Liver (tissue), 9 donors: ENCODE results near the gene NRG2. TPM values are rescaled to one million over a fixed set of nuclear protein-coding genes. Genes with fewer than 3 reads are reported as not detected.

Experiments
- DNase-seq: peaks from one replicate; pipeline ENCODE4 v3.0.0-alpha.2; 2017; ENCODE audit warnings: low spot score
- H3K27ac ChIP-seq, 2 donors: one replicate each; pipeline ENCODE4 v1.7.0; 2013; ENCODE audit warnings: inconsistent platforms in 2 of 2, low read length in 2 of 2, control low read depth in 1 of 2, low read depth in 1 of 2, mild to moderate bottlenecking in 1 of 2
- H3K27me3 ChIP-seq, 4 donors: one replicate each; pipeline versions ENCODE4 v1.6.1 to v1.7.0; 2013; ENCODE audit warnings: low read length in 3 of 4, inconsistent platforms in 1 of 4, mild to moderate bottlenecking in 1 of 4, moderate library complexity in 1 of 4; ENCODE audit not compliant: control insufficient read depth in 4 of 4, insufficient read depth in 4 of 4
- H3K36me3 ChIP-seq, 4 donors: one replicate each; pipeline versions ENCODE4 v1.6.1 to v1.7.0; 2013; ENCODE audit warnings: low read length in 3 of 4, mild to moderate bottlenecking in 3 of 4, low read depth in 1 of 4, moderate library complexity in 1 of 4; ENCODE audit not compliant: control insufficient read depth in 4 of 4, insufficient read depth in 3 of 4
- H3K4me1 ChIP-seq, 4 donors: one replicate each; pipeline versions ENCODE4 v1.6.1 to v1.7.0; 2013; ENCODE audit warnings: low read length in 3 of 4, mild to moderate bottlenecking in 3 of 4, moderate library complexity in 1 of 4; ENCODE audit not compliant: control insufficient read depth in 4 of 4, insufficient read depth in 4 of 4
- H3K4me3 ChIP-seq, 3 donors: one replicate each; pipeline versions ENCODE4 v1.6.1 to v1.7.0; 2013; ENCODE audit warnings: low read length in 3 of 3, control low read depth in 1 of 3, low read depth in 1 of 3, mild to moderate bottlenecking in 1 of 3
- H3K9ac ChIP-seq, 2 donors: one replicate each; pipeline ENCODE4 v1.7.0; 2013; ENCODE audit warnings: low read length in 2 of 2, mild to moderate bottlenecking in 2 of 2, moderate library complexity in 2 of 2, control low read depth in 1 of 2, low read depth in 1 of 2
- H3K9me3 ChIP-seq, 4 donors: one replicate each; pipeline versions ENCODE4 v1.6.1 to v1.7.0; 2013; ENCODE audit warnings: low read length in 3 of 4; ENCODE audit not compliant: control insufficient read depth in 4 of 4
- EGR1 ChIP-seq, 2 donors: IDR thresholded peaks; 2 replicates each; pipeline ENCODE4 v1.6.1; 2016 to 2018; ENCODE audit warnings: antibody characterized with exemption in 2 of 2, low read depth in 2 of 2
- FOXA1 ChIP-seq: IDR thresholded peaks from 2 replicates; pipeline ENCODE4 v1.6.1; 2016; ENCODE audit warnings: antibody characterized with exemption
- GABPA ChIP-seq, 2 donors: IDR thresholded peaks in 1 of 2; conservative IDR thresholded peaks in 1 of 2; 2 replicates each; pipeline ENCODE4 v1.6.1; 2016; ENCODE audit warnings: antibody characterized with exemption in 2 of 2, mild to moderate bottlenecking in 1 of 2, moderate library complexity in 1 of 2
- HNF4A ChIP-seq, 2 donors: conservative IDR thresholded peaks; 2 replicates each; pipeline ENCODE4 v1.6.1; 2016; ENCODE audit warnings: antibody characterized with exemption in 2 of 2, mild to moderate bottlenecking in 2 of 2
- HNF4G ChIP-seq: IDR thresholded peaks from 2 replicates; pipeline ENCODE4 v1.6.1; 2016; ENCODE audit warnings: antibody characterized with exemption
- JUND ChIP-seq, 2 donors: IDR thresholded peaks; 2 replicates each; pipeline ENCODE4 v1.6.1; 2016; ENCODE audit warnings: antibody characterized with exemption in 2 of 2
- NR2F2 ChIP-seq: IDR thresholded peaks from 2 replicates; pipeline ENCODE4 v1.6.1; 2016; ENCODE audit warnings: antibody characterized with exemption
- RAD21 ChIP-seq, 2 donors: IDR thresholded peaks; 2 replicates each; pipeline ENCODE4 v1.6.1; 2016; ENCODE audit warnings: antibody characterized with exemption in 2 of 2, mild to moderate bottlenecking in 2 of 2
- RXRA ChIP-seq, 2 donors: IDR thresholded peaks; 2 replicates each; pipeline ENCODE4 v1.6.1; 2017 to 2018; ENCODE audit warnings: antibody characterized with exemption in 2 of 2, mild to moderate bottlenecking in 1 of 2
- SP1 ChIP-seq: IDR thresholded peaks from 2 replicates; pipeline ENCODE4 v1.6.1; 2018; ENCODE audit warnings: antibody characterized with exemption, mild to moderate bottlenecking
- TAF1 ChIP-seq: conservative IDR thresholded peaks from 2 replicates; pipeline ENCODE4 v1.6.1; 2016; ENCODE audit warnings: antibody characterized with exemption, mild to moderate bottlenecking
- YY1 ChIP-seq: IDR thresholded peaks from 2 replicates; pipeline ENCODE4 v1.6.1; 2016; ENCODE audit warnings: antibody characterized with exemption, mild to moderate bottlenecking
- WGBS: extraction: QIAGEN DNeasy Blood & Tissue Kit; methylation state at CpG from one replicate; pipeline ENCODE4 v1.1.7; 2013; 5-methylcytosine and 5-hydroxymethylcytosine counted together
- polyA plus RNA-seq, 2 donors: library from polyadenylated mRNA; stranded (reverse) in 1 of 2; unstranded in 1 of 2; fragments of 200-250 nt in 1 of 2; fragments of >200 nt in 1 of 2; fragmentation: Nextera tagmentation in 1 of 2; extraction: Ambion mirVana in 1 of 2; gene quantifications; one replicate each; pipeline versions ENCODE4 v1.2.1 to v1.2.3, GENCODE V29; 2013 to 2015
- total RNA-seq, 2 donors: library from RNA; depleted of rRNA; stranded (reverse); fragments of >200 nt; gene quantifications; one replicate each; pipeline ENCODE4 v1.2.3, GENCODE V29; 2014
- TF ChIP-seq, protein P1 (sequence below): IDR thresholded peaks from 2 replicates; pipeline ENCODE4 v1.6.1; 2016; ENCODE audit warnings: antibody characterized with exemption, mild to moderate bottlenecking
- TF ChIP-seq, protein P2 (sequence below): IDR thresholded peaks from 2 replicates; pipeline ENCODE4 v1.6.1; 2016; ENCODE audit warnings: antibody characterized with exemption
- TF ChIP-seq, protein P3 (sequence below): IDR thresholded peaks from 2 replicates; pipeline ENCODE4 v1.6.1; 2016; ENCODE audit warnings: antibody characterized with exemption
- TF ChIP-seq, protein P4 (sequence below): fragments of 150-350 bp; IDR thresholded peaks from 2 replicates; pipeline ENCODE4 v1.5.1; 2017; ENCODE audit warnings: improper control_type of control experiment, low read depth, low read length; ENCODE audit not compliant: missing input control
- donor health status: healthy.
- donor health status: healthy.
- donor health status: healthy.
- donor health status: healthy.
- donor health status: healthy.

NRG2 gene
- total and polyA plus RNA-seq, 4 donors, result 0.07 to 0.08 TPM; not detected in 2

DNA sequence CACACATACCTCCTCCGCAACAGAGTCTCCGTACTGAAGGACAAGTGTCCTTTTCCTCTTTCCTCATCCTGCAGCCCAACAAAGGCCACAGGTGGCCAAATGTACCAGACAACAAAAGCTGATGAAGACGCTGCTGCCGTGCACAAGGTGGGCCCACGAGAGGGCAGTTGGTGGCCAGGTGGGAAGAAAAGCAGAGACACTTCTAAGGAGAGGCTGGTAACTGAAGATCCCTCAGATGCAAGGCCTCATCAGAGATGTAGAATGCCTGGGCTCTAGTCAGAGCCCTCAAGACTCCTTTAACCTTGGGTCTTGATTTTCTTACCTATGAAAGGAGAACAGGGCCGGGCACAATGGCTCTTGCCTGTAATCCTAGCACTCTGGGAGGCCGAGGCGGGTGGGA is 75.7 kb downstream of the NRG2 start:
- 96% methylated on average over 8 of the region's 8 CpGs for WGBS
- Histone ChIP-seq H3K9ac (no peak overlapping the region), H3K9me3 (no peaks in the 10 kb centered on the region), H3K27me3 (no peaks in the 10 kb centered on the region), H3K27ac (no peak overlapping the region), H3K4me3 (no peak overlapping the region), H3K4me1 (no peaks in the 10 kb centered on the region), H3K36me3 (no peaks in the 10 kb centered on the region)
- no peak for DNase-seq
- no peak for TF ChIP-seq HNF4G
- TF ChIP-seq NR2F2, result no peak
- TF ChIP-seq RAD21 (IDR thresholded peaks at IDR 0.05), result no peak

DNA sequence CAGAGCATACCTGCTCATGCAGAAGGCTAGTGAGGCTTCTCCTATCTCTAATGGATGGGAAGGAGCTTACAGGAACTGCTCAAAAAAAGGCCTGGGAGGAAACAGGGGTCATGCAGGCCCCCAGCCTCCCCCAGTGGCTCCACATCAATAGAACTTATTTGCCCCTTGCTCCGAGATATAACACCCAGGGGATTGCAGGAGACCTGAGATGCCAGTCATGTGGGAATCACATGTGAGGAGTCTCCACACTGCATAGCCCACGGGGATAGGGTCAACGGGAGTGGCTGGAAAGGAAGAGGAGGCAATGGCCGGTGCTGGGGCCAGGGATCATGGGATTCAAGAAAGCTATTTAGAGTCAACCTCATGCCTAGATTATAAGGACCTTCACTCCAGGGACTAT is 76.2 kb downstream of the NRG2 start:
- H3K36me3 ChIP-seq, result no peaks in the 10 kb centered on the region
- no peaks in the 10 kb centered on the region for H3K9me3 ChIP-seq
- H3K4me3 ChIP-seq, result no peak overlapping the region
- H3K27ac ChIP-seq, result no peak overlapping the region
- no peak for TF ChIP-seq RXRA (IDR thresholded peaks at IDR 0.05)
- TF ChIP-seq YY1, result no peak
- TF ChIP-seq EGR1 (IDR thresholded peaks at IDR 0.05; ENCODE audit: low read depth in 2 of 2), result no peak
- no peak for TF ChIP-seq TAF1
- no peak for TF ChIP-seq NR2F2
- TF ChIP-seq JUND (IDR thresholded peaks at IDR 0.05), result no peak
- no peak for TF ChIP-seq FOXA1
- TF ChIP-seq HNF4A (conservative IDR thresholded peaks at IDR 0.05), result no peak
- TF ChIP-seq, protein P1, sequence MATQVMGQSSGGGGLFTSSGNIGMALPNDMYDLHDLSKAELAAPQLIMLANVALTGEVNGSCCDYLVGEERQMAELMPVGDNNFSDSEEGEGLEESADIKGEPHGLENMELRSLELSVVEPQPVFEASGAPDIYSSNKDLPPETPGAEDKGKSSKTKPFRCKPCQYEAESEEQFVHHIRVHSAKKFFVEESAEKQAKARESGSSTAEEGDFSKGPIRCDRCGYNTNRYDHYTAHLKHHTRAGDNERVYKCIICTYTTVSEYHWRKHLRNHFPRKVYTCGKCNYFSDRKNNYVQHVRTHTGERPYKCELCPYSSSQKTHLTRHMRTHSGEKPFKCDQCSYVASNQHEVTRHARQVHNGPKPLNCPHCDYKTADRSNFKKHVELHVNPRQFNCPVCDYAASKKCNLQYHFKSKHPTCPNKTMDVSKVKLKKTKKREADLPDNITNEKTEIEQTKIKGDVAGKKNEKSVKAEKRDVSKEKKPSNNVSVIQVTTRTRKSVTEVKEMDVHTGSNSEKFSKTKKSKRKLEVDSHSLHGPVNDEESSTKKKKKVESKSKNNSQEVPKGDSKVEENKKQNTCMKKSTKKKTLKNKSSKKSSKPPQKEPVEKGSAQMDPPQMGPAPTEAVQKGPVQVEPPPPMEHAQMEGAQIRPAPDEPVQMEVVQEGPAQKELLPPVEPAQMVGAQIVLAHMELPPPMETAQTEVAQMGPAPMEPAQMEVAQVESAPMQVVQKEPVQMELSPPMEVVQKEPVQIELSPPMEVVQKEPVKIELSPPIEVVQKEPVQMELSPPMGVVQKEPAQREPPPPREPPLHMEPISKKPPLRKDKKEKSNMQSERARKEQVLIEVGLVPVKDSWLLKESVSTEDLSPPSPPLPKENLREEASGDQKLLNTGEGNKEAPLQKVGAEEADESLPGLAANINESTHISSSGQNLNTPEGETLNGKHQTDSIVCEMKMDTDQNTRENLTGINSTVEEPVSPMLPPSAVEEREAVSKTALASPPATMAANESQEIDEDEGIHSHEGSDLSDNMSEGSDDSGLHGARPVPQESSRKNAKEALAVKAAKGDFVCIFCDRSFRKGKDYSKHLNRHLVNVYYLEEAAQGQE, result no peak
- TF ChIP-seq, protein P2, sequence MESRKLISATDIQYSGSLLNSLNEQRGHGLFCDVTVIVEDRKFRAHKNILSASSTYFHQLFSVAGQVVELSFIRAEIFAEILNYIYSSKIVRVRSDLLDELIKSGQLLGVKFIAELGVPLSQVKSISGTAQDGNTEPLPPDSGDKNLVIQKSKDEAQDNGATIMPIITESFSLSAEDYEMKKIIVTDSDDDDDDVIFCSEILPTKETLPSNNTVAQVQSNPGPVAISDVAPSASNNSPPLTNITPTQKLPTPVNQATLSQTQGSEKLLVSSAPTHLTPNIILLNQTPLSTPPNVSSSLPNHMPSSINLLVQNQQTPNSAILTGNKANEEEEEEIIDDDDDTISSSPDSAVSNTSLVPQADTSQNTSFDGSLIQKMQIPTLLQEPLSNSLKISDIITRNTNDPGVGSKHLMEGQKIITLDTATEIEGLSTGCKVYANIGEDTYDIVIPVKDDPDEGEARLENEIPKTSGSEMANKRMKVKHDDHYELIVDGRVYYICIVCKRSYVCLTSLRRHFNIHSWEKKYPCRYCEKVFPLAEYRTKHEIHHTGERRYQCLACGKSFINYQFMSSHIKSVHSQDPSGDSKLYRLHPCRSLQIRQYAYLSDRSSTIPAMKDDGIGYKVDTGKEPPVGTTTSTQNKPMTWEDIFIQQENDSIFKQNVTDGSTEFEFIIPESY, result no peak
- no peak for TF ChIP-seq GABPA (IDR thresholded peaks at IDR 0.05 in 1 of 2, conservative IDR thresholded peaks at IDR 0.05 in 1 of 2)
- TF ChIP-seq HNF4G, result no peak
- TF ChIP-seq SP1, result no peak
- TF ChIP-seq, protein P3, sequence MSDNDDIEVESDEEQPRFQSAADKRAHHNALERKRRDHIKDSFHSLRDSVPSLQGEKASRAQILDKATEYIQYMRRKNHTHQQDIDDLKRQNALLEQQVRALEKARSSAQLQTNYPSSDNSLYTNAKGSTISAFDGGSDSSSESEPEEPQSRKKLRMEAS, result no peak
- TF ChIP-seq, protein P4, sequence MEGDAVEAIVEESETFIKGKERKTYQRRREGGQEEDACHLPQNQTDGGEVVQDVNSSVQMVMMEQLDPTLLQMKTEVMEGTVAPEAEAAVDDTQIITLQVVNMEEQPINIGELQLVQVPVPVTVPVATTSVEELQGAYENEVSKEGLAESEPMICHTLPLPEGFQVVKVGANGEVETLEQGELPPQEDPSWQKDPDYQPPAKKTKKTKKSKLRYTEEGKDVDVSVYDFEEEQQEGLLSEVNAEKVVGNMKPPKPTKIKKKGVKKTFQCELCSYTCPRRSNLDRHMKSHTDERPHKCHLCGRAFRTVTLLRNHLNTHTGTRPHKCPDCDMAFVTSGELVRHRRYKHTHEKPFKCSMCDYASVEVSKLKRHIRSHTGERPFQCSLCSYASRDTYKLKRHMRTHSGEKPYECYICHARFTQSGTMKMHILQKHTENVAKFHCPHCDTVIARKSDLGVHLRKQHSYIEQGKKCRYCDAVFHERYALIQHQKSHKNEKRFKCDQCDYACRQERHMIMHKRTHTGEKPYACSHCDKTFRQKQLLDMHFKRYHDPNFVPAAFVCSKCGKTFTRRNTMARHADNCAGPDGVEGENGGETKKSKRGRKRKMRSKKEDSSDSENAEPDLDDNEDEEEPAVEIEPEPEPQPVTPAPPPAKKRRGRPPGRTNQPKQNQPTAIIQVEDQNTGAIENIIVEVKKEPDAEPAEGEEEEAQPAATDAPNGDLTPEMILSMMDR, result no peak
- TF ChIP-seq RAD21 (IDR thresholded peaks at IDR 0.05), result no peak
- 94% methylated on average over 4 of the region's 4 CpGs for WGBS
- H3K9ac ChIP-seq, result no peak overlapping the region
- DNase-seq, result no peak
- H3K4me1 ChIP-seq, result no peaks in the 10 kb centered on the region
- H3K27me3 ChIP-seq, result no peaks in the 10 kb centered on the region
